SKM-1 (cell line): Measurements from ENCODE around the gene RFTN1.

Source experiments
- DNase-seq: peaks from one replicate; lab custom pipeline; 2025; ENCODE audit not compliant: unreplicated experiment; lab: John Stamatoyannopoulos, UW

Gene RFTN1

DNA sequence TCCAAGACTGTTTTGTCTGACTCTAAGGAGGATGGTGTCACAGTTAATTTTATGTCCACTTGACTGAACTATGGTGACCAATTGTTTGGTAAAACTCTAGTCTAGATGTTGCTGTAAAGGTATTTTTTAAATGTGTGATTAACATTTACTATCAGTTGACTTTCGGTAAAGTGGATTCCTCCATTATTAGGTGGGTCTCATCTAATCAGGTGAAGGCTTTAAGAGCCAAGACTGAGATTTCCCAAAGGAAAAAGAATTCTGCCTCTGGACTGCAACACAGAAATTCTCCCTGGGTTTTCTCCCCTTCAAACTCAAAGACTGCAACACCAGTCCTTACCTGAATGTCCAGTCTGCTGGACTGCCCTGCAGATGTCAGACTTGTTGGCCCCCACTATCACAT lies 129.6 kb downstream of the RFTN1 start:
- DNase-seq: no peak

DNA sequence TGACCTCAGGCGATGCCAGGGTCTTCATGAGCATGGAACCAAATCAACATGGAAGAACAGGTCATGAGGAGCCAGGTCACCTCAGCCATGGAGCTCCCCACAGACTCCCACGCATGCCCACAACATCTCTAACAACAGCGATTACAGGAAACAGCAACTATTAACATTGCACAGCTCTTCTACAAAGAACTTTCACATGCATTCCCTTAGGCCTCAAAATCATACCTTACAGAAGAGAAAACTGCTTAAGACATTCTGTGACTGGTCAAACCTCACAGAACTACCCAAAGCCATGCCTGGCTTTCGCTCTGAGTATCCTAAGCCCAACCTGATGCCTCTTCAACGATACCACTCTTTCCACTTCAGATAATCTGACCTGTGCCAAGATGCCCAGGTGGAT lies 130.7 kb downstream of the RFTN1 start:
- no peak for DNase-seq

DNA sequence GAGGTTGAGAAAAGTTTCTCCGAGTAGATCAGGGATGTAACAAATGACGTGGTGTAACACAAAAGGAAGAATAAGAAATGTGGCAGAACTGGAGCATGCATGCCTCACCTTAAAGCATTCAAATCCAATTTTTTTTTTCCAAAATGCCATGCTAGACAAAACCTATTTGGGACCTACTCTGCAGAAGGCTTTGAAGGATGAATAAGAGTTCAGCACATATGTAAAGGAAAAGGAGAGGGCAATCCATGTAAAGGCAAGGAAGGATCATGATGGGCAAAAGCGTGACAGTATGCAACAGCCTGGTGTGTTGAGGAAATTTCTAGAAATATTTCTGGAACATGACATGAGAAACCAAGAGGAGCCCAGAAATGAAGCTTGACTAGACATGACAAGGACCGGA lies 132.1 kb downstream of the RFTN1 start:
- DNase-seq: no peak

DNA sequence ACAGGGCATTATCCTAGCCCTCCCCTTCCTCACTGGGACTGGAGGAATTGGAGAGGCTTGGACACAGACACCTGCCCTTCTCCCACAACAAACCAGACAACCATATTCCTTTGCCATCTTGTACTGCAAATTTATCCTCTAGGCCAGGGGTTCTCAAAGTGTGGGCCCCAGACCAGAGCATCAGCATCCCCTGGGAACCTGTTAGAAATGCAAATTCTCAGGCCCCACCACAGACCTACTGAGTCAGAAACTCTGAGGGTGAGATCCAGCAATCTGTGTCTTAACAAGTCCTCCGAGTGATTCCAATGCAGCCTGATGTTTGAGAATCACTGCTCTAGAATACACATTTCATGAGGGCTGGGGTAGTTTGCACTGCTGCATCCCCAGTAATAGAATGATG lies 133.1 kb downstream of the RFTN1 start:
- DNase-seq: no peak

DNA sequence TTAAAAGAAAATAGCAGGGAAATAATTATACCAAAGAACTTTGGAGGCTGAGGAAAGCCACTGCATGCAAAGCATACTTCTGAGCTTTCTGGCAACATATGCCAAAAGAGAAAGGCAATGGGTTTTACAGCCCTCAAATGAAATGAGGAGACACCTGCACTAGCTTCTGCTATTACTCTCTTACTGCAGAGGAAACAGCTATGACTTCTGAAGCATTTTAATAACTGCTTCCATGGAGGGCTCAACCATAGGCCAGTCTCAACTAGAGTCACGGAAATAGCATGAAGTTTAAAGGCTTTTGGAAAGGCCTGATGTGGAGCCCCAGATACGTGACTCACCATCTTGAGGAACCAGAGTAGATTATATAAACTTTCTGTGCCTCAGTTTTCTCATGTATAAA lies 133.7 kb downstream of the RFTN1 start:
- no peak for DNase-seq

DNA sequence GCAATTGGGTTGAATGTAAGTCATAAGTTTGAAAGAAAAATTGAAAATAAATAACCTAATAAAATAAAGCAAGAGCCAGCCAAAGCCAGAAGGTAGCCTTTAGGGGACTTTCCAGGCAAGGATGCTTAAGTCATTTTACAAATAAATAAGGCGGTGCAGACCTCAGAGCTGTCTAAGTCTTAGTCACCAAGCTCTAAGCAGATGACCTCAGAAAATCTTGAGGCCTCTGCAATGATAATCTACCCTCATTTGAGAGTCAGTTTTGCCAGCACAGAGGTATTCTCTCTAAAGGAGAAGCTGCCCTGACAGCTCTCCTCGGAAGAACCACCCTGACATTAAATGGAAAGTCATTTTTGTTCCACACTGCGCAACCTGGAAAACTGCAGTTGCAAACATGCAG lies 134.6 kb downstream of the RFTN1 start:
- no peak for DNase-seq

DNA sequence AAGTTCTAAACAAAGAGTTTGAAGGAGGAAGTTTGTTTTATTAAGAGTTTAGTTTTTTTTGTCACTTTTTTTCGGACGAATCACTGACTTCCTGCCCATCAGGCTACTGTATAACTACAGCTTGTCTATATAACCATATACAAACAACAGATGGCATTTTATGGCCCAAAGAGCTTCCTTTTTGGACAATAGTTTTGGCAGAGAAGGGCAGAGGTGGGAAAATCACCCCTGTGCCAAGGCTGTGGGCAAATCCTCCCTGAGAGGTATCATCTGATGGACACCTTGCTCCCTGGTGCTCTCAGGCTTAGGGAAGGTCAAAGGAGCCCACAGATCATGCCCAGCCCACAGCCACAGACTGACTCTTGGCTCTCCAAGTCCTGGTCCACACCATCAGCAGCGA lies 135.1 kb downstream of the RFTN1 start:
- DNase-seq: no peak

DNA sequence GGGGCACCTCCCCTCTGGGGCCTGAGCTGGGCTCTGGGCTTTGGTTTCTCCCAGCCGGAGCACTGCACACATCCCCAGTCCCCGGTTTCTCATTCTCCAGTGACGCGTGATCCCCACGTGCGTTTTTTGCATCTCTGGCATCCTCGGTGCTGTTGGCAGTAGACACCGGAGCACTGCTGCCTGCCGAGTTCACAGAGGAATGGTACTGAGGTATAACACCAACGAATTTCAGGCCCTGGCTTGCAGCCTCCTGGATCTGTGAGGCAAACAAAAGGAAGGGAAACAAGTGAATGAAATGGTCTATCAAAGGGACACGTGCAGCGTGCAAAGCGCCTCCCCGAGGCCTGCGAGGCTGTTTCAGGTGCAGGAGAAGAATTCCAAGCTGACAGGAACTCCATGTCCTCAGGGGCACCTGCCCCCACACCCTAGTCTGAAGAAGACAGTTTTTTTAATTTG lies 135.6 kb downstream of the RFTN1 start:
- no peak for DNase-seq

DNA sequence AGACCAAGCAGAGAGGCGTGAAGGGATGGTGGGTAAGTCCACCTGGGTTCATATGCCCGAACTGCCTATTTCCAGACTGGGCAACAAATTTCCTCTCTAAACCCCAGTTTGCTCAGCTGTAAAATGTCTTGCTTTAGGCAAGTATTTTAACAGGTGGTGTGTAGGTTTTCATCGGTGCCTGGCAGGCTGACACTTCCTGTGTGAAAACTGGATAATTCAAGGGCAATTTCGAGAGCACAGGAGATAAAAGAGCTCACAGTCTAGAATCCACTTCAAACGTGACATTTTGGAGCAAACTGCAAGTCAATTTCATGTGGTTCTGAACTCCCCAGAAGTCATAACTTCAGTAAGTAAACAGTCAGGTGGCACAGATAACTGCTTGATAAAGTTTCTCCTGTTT lies 136.3 kb downstream of the RFTN1 start:
- no peak for DNase-seq

DNA sequence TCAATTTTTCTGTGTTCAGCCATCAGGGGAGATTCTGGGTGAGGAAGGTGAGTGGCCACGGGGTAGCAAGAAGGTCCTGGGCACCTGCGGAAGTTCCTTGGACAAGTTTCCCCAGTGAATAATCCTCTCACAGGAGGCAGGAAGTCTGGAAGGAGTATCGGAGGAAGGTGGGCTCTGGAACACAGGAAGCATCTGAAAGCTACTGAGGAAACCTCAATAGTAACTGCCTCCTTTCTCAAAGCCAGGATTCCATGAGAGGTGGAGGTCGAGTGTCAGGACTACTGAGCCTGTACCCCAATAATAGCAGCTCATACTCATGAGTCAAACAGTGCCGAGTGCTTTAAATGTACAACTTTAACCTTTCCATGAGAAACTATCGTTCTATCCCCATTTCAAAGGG lies 137.6 kb downstream of the RFTN1 start:
- no peak for DNase-seq

DNA sequence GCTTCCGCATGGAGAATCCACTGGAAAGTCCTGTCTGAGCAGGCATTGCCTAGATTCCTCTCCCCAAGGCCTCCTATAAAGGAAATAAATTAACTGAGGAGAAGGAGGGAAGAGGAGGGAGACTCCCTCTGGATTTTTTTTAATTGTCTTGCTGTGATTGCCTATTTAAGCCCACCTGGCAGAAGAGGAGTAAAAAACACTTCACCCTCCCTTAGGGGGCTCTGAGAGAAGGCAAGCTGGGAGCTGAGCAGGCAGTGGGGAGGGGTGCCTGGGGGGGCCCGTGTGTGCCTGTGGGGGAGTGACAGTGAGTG lies 138.6 kb downstream of the RFTN1 start:
- no peak for DNase-seq

DNA sequence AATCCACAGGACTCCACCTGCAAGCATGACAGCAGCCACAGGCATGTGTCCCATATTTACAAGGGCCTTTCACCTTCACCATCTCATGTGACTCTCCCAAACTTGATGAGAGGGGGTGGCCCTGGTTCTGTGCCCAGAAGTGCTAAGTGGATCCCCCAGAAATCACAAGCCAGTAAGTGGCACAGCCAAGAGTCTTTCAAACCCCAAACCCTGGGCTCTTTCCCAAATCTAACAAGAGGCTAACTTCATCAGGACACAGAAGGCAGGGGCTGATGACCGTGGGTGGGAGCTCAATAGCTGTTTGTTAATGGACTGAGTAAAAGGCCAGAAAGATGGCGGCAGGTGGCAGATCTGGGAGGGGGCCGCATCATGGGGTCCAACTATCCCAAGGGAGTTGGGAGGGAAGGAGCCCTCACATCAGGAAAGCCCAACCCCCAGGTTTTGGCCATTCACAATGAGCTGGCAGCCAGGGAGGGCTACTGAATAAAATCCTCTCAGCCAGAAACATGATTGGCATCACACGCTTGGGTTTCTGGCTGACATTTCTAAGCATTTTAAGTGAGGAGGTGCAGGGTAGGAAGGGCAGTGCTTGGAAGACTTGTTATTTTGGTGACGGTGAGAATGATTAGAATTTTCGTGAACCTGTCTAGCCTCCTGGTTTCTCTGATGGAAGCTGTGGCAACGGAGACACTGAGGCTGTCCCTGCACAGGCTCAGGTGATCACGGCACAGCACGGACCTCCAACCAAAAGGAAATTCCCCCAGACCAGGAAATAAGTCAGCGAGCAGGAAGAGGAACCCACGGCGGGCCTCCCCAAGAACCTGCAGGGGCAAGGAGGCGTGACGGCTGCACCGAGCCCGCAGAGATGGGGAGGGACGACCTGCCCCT lies 139.2 kb downstream of the RFTN1 start:
- DNase-seq: no peak

DNA sequence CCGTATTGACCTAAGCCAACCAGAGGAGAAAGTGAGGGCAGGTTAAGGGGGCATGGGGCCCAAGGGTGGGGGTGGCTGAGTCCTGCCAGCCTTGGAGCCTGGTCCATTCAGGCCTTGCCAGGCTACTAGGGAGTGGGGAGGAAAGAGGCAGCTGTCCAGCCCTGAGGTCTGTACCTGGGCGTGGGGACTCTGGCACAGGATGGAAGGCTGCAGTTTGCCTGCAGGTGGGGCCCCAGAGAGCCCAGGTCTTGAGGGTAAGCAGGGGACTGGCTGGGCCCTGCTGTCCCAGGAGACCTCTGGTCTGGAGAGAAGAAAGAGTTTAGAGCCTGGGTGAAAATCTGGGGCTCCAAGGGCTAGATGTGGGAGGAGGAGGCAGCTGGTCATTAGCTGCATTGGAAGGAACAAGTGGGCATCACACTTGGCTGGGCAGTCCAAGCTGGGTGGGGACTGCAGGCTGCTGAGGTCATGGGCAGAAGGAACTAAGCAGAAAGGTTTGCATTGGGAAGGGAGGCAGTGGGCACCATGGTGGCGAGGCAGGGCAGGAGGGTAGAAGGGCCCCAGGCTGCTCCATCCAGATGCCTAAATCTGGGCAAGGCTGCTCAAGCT lies 140.1 kb downstream of the RFTN1 start:
- DNase-seq: no peak

DNA sequence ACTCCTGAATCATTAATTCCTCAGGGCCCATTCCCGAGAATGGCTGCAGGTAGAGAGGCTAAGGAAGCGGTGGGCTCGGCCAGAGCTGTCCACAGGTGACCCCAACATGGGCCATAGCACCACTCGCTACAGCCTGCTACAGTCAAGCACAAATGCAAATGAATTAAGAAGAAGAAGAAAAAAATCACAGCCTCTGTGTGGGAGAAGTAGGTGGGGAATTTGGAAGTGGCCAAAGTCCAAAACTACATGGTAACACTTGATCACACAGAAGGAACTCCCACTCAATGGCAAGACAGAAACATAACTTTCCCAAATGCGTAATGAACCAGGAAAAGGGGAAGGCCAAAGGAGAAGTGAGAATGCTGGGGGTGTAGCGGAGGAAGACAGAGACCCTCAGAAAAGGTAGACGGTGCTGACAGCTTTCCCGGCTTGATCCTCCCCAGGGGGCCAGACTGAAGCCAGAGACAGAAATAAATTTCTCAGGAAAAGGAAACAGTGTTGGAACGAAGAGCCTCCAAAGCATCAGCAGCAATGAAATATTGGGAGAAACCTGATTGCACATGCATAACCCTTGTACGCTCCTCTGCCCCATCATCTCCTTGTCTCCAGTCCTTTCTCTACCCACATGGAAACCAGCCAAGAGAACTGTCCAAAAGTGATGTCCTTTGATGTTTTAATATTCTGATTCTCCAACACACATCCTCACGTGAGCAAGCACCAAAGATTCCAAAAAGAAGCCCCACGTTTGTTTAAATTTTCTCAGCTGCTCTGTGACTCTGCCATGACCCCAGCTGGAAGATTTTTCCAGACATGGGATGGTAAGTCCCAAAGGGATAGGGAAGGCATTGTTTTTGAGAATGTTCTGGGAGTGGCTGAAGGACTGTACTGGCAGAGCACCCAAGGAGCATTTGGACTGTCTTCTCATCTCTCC lies 140.9 kb downstream of the RFTN1 start:
- DNase-seq: no peak

DNA sequence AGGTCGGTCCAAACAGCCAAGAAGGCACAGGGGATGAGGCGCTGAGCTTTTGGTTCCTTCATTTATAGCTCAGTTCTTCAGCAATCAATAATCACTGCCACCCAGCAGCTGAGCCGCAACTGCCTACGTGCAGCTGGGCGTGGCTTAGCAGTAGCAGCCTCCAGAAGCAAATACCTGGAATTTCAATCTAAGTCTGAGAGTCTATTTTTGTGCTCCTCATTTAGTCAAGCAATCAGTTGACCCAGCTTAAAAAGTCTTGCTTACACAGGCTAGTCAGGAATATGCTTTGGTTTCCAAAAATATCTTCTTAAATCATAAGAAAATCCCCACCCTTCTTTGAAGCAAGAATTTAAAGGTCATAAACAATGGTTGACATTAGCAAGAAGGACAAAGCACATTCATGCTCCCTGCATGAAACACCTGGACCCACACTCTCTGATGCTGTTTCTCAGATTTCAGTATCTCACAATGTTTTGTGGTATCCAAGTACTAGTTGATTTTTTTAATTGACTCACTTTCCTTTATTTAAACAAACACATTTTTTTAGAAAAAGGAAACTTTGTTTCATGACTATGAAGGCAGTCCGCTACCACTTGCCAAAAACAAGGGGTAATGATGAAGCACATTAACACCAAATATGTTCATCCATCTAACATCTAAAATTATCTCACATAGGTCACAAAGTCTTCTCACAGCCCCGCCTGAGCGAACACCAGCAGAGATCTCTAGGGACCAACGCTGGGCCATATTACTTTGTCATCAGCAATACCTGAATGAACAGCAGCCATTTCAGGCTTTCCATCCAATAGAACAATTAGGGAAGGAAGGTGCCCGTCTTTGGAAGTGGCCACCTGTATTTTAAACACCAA lies 142.4 kb downstream of the RFTN1 start:
- no peak for DNase-seq

DNA sequence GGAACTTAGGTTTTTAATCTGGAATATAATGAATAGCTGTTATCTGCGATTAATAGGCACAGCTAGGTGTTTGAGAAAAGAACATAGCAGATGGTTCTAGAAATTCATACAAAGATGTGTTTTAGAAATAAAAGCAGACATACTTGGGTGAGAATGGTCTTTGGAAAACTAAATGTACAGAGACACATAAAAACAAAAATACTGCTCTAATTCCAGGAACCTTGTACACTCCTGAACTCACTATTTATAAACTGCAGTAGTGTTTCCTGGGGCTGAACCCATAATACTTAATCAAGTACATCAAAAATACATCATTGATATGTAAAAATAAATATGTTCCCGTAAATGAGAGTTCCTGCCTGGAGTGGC lies 143.0 kb downstream of the RFTN1 start:
- DNase-seq: no peak

DNA sequence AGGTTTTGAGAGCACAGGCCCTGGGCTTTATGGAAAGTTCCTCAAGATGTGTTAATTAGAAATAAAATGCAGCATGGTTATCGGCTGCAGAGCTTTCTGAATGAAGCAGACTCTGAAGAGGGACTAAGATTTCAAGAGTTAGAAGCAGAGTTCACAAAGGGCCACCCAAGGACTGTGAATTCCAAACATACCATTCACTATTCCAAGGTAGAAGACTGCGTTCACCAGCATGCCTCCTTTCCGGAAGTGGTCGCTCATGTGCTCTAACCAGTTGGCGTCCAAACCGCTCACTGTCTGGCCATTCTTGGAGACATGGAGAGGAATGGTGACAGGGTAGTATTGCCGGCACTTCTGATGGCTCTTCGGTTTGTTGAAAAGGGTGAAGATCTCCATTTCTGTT lies 143.6 kb downstream of the RFTN1 start:
- no peak for DNase-seq

DNA sequence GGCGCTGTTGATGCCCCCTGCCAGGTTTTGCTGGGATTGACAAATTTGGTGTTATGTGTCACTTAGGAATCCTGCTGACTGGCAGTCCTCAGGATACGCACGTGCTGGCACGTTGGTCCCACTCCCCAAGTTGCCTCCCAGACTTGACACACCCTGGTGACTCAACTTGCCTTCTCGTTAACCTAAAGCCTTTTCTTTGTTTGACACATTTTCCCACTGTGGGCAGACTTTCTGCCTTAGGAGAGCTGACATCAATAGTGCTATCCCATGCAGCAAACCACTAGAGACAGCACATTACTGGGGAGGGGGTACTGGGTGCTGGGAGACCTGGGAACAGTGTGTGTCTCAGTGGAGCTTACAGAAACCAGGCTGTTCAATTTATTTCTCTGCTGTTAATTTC lies 144.2 kb downstream of the RFTN1 start:
- no peak for DNase-seq

DNA sequence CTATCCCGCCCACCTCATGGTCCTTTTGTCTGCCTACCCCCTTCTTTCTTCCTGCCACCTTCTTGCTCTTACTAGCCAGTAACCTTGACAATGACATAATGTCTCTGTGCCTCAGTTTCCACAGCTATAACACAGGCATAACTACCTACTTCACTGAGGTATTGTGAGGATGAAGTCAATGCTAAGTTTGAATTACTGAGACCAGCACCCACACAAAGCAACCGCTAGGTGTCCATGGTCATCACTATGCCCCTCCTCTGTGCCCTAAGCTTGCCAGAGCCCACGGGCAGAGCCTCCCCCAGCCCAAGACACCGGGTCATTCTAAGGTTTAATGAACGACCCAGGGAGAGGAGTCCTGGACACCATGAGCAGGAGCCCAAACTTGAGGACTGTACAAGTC lies 146.9 kb downstream of the RFTN1 start:
- DNase-seq: no peak

DNA sequence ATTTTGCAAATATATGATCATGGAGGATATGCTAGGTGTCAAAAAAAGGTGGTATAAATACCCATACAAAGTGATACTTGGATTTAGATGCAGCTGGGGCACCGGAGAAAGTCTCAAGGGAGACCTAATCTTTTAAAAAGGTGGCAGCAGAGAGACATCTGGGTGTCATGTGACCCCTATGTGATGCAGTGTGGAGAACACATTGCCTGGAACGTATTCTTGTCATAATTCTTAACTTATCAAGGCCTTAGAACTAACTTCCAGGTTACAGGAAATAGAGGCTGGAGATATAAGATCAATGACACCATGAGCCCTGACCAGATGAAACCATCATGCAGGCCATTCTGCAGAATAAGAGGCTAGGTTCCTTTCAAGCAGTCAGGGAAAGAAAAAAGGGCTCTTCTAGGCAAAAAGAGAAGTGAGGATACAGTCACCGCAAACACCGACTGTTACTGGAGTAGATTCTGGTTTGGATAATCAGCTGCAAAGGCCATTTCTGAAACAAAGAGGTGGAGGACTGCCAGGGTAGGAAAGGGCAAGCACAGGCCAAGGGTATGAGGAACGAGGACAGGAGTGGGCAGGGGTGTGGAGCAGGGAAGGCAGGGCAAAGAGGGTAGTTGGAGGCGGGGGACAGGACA lies 147.9 kb downstream of the RFTN1 start:
- no peak for DNase-seq
